Measurements from ENCODE around the gene PRRT2.
"Not testable (repeated sequence)": the region's sequence is repeated elsewhere in the genome, so short reads cannot be mapped to it uniquely, and the experiment has no call there.

Gene PRRT2

DNA sequence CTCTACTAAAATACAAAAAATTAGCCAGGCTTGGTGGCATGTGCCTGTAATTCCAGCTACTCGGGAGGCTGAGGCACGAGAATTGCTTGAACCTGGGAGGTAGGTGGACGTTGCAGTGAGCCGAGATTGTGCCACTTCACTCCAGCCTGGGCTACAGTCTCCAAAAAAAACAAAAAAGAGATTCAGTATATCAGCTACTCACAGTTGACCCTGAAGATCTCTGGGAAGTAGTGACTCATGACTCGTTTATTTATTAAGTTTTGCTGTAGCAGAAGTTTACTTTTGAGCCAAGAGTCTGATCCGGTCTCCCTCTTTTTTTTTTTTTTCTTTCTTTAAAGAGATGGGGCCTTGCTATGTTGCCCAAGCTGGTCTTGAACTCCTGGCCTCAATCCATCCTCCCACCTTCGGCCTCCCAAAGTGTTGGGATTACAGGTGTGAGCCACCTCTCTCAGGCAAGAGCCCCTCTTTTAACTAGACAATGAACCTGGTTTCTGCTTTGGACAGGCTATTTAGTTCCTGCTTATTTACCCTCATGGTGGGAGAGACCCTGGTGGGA is 12.7 kb downstream of the PRRT2 start:
- H3K9me3 ChIP-seq (ENCODE audit: control insufficient read depth, insufficient read depth, low read length) = no peaks in the 10 kb centered on the region
- H3K4me1 ChIP-seq (ENCODE audit: insufficient read depth, low read length) = peaks cover 36% of the 10 kb centered on the region; the same call in 1 of the 2 replicates
- 0 out of 2 replicates have a peak, but pooled peaks cover 4% of the 10 kb centered on the region for H3K36me3 ChIP-seq (ENCODE audit: insufficient read depth, low read length)
- no peak overlapping the region for H3K9ac ChIP-seq (ENCODE audit: low read depth, low read length)

DNA sequence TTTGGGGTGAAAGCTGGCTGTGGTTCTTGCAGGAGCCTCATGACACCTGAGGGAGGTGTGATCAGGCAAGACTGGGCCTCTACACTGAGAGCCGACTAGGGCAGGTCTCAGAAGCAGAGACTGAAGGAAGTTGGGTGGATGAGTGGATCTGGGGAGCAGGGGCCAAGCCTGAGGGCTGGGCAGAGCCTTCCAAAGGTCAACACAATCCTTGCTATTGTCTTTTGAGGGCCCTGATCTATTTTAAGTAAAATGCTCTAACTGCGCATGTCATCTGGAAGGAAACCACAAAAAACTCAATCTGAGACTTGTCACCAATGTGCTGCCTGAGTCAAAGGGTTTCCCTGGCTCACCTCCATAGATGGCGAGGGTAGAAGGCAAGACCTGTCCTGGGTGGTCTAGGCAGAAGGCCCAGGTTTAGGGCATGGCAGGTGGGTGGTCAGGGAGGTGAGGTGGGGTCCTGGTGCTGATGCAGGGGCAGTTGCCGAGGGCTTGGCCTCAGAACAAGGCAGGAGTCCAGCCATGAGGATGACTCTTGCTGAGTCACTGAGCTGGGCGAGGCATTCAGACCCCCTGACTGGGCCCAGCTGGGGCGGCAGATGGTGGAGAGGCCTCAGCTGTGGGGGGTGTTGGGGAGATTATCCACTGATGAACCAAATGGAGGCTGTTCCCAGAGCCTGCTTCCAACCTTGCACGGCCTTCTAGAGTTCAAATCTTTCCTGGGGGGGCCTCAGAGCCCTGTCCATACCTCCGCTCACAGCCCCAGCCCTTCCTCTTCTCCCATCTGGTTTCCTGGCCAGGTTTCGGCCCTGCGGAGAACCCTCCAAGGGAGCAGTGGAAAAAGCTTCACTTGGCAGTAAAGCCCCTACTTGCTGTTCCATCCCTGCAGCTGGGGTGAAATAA is 13.4 kb downstream of the PRRT2 start:
- peaks cover 36% of the 10 kb centered on the region; the same call in 1 of the 2 replicates for H3K4me1 ChIP-seq (ENCODE audit: insufficient read depth, low read length)
- H3K36me3 ChIP-seq (ENCODE audit: insufficient read depth, low read length) = no peaks in the 10 kb centered on the region
- no peak overlapping the region for H3K9ac ChIP-seq (ENCODE audit: low read depth, low read length)
- H3K9me3 ChIP-seq (ENCODE audit: control insufficient read depth, insufficient read depth, low read length) = no peaks in the 10 kb centered on the region

DNA sequence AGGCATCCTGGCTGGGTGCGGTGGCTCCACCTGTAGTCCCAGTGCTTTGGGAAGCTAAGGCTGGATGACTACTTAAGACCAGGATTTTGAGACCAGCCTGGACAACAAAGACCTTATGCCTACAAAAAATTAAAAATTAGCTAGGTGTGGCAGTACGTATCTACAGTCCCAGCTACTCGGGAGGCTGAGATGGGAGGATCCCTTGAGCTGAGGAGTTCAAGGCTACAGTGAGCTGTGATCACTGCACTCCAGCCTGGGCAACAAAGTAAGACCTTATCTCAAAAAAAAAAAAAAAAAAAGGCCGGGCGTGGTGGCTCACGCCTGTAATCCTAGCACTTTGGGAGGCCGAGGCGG is 14.3 kb downstream of the PRRT2 start:
- Histone ChIP-seq H3K36me3 (ENCODE audit: insufficient read depth, low read length) (no peaks in the 10 kb centered on the region), H3K4me1 (ENCODE audit: insufficient read depth, low read length) (peaks cover 31% of the 10 kb centered on the region; the same call in 1 of the 2 replicates), H3K9me3 (ENCODE audit: control insufficient read depth, insufficient read depth, low read length) (no peaks in the 10 kb centered on the region), H3K9ac (ENCODE audit: low read depth, low read length) (no peak overlapping the region)

DNA sequence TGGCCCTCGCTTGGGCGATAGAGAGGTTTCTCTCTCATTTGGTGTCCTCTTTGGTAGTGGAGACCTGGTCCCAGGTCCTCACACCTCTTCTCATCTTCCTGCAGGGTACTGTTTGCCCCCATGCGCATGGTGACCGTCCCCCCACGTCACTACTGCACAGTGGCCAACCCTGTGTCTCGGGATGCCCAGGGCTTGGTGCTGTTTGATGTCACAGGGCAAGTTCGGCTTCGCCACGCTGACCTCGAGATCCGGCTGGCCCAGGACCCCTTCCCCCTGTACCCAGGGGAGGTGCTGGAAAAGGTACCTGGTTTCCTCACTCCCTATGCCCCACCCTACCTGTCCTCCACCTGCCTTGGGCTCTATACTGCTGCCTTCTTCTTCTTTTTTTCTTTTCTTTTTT is 18.8 kb downstream of the PRRT2 start:
- peaks cover 4% of the 10 kb centered on the region; the same call in 1 of the 2 replicates for H3K4me1 ChIP-seq (ENCODE audit: insufficient read depth, low read length)
- H3K36me3 ChIP-seq (ENCODE audit: insufficient read depth, low read length) = no peaks in the 10 kb centered on the region; the same call in 1 of the 2 replicates
- no peak overlapping the region for H3K9ac ChIP-seq (ENCODE audit: low read depth, low read length)
- H3K9me3 ChIP-seq (ENCODE audit: control insufficient read depth, insufficient read depth, low read length) = no peaks in the 10 kb centered on the region

DNA sequence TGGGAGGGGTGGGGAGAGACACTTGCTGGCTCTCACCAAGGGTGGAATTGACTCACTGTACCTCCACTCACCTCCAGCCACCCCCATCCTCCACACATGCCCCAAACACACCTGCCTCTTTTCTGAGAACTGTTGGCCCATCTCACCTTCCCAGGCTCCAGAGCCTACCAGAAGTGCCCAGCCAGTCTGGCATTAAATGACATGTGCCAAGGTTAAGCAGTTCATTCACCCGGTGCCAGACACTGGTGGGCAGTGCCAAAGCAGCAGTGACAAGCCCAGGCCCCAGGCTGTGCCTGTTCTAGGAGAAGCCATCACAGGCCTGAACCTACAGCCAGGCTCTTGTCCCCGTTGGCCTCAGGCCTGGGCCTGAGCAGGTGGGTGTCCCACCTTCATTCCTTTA is 19.5 kb downstream of the PRRT2 start:
- Histone ChIP-seq H3K9me3 (ENCODE audit: control insufficient read depth, insufficient read depth, low read length) (no peaks in the 10 kb centered on the region), H3K9ac (ENCODE audit: low read depth, low read length) (no peak overlapping the region), H3K4me1 (ENCODE audit: insufficient read depth, low read length) (no peaks in the 10 kb centered on the region), H3K36me3 (ENCODE audit: insufficient read depth, low read length) (no peaks in the 10 kb centered on the region; the same call in 1 of the 2 replicates)

DNA sequence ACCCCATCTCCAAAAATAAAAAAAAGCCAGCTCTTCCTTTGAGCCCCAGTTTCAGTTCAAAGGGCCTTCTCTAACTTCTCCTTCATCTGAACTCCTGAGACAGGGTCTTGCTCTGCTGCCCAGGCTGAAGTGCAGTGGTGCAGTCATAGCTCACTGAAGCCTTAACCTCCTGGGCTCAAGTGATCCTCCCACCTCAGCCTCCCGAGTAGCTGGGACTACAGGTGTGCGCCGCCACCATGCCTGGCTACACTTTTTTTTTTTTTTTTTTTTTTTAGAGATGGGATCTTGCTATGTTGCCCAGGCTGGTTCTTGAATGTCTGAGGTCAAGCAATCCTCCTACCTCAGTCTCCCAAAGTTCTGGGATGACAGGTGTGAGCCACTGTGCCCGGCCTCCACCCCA is 21.2 kb downstream of the PRRT2 start:
- not testable (repeated sequence) for H3K9me3 ChIP-seq (ENCODE audit: control insufficient read depth, insufficient read depth, low read length); H3K9ac ChIP-seq (ENCODE audit: low read depth, low read length); H3K4me1 ChIP-seq (ENCODE audit: insufficient read depth, low read length); H3K36me3 ChIP-seq (ENCODE audit: insufficient read depth, low read length)

DNA sequence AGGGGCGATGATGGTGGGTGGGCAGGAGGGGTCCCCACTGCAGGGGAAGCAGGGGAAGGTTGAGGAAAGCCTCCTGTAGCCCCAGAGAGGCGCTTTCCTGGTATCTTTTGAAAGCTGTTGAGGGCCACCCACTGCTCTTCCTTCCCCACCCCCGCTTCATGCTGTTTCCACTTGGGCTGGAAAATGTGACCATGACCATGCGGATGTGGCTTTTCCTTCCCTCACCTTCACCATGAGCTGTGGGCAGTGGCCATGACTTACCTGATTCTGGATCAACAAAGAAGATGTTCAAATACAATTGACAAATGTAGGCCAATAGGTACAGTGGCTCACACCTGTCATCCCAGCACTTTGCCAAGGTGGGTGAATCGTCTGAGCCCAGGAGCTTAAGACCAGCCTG is 22.1 kb downstream of the PRRT2 start:
- Histone ChIP-seq H3K9me3 (ENCODE audit: control insufficient read depth, insufficient read depth, low read length) (no peaks in the 10 kb centered on the region), H3K36me3 (ENCODE audit: insufficient read depth, low read length) (no peaks in the 10 kb centered on the region; the same call in 1 of the 2 replicates), H3K9ac (ENCODE audit: low read depth, low read length) (no peak overlapping the region), H3K4me1 (ENCODE audit: insufficient read depth, low read length) (no peaks in the 10 kb centered on the region)

DNA sequence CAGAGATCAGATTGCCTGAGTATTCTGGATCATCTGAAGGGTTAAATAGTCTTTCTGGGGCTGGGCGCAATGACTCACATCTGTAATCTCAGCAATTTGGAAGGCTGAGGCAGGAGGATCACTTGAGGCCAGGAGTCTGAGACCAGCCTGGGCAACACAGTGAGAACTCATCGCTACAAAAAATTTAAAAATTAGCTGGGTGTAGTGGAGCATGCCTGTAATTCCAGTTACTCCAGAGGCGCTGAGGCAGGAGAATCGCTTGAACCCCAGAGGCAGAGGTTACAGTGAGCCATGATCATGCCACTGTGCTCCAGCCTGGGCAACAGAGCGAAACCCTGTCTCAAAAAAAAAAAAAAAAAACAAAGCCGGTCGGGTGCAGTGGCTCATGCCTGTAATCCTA is 23.9 kb downstream of the PRRT2 start:
- no peak overlapping the region for H3K9ac ChIP-seq (ENCODE audit: low read depth, low read length)

DNA sequence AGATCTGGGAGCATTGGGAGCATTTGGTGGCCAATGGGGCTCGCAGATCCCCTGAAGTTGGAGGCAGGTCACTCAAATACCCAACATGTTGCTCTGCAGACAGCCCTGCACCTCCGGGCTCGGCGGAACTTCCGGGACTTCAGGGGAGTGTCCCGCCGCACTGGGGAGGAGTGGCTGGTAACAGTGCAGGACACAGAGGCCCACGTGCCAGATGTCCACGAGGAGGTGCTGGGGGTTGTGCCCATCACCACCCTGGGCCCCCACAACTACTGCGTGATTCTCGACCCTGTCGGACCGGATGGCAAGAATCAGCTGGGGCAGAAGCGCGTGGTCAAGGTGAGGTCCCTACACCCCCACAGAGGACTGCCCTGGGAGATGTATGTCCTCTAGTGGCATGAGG is 24.6 kb downstream of the PRRT2 start:
- Histone ChIP-seq H3K9me3 (ENCODE audit: control insufficient read depth, insufficient read depth, low read length) (no peaks in the 10 kb centered on the region), H3K4me1 (ENCODE audit: insufficient read depth, low read length) (no peaks in the 10 kb centered on the region), H3K36me3 (ENCODE audit: insufficient read depth, low read length) (no peaks in the 10 kb centered on the region; the same call in 1 of the 2 replicates), H3K9ac (ENCODE audit: low read depth, low read length) (no peak overlapping the region)

More for the DNA sequence above, 23.9 kb downstream of the PRRT2 start:
- no peaks in the 10 kb centered on the region for H3K4me1 ChIP-seq (ENCODE audit: insufficient read depth, low read length)
- H3K9me3 ChIP-seq (ENCODE audit: control insufficient read depth, insufficient read depth, low read length) = no peaks in the 10 kb centered on the region
- H3K36me3 ChIP-seq (ENCODE audit: insufficient read depth, low read length) = no peaks in the 10 kb centered on the region; the same call in 1 of the 2 replicates

DNA sequence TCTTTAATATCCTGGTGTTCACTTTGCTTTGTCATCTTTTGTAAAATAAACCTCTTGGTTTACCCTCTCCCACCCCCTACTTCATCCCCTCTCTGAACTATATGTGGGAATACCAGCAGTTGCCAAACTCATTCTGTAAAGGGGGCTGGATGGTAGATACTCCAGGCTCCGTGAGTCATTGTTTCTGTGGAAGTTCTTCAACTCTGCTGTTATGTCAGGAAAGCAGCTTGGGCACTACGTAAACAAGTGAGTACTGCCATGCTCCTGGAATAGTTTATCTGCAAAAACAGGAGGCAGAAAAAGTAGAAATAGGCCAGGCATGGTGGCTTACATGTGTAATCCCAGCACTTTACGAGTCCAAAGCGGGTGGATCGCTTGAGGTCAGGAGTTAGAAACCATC is 25.8 kb downstream of the PRRT2 start:
- Histone ChIP-seq H3K9ac (ENCODE audit: low read depth, low read length) (no peak overlapping the region), H3K4me1 (ENCODE audit: insufficient read depth, low read length) (no peaks in the 10 kb centered on the region), H3K9me3 (ENCODE audit: control insufficient read depth, insufficient read depth, low read length) (no peaks in the 10 kb centered on the region), H3K36me3 (ENCODE audit: insufficient read depth, low read length) (no peaks in the 10 kb centered on the region; the same call in 1 of the 2 replicates)

DNA sequence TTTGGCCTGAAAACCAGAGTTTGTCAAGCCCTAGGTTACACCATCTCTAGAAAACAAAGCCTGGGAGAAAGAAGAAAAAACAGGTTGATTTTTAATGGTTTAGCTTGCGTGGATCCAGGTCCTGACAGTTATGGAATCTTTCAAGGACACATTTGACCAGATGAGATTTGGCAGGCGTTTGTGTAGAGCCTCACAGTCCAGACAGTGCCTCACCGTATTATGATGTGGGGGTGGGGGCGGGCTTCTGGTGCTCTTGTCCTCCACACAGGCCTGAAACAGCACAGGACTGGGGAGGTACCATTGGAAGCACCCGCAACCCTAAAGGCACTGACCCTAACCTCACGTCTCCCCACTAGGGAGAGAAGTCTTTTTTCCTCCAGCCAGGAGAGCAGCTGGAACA is 27.8 kb downstream of the PRRT2 start:
- H3K9ac ChIP-seq (ENCODE audit: low read depth, low read length) = no peak overlapping the region
- H3K9me3 ChIP-seq (ENCODE audit: control insufficient read depth, insufficient read depth, low read length) = no peaks in the 10 kb centered on the region
- no peaks in the 10 kb centered on the region for H3K4me1 ChIP-seq (ENCODE audit: insufficient read depth, low read length)
- H3K36me3 ChIP-seq (ENCODE audit: insufficient read depth, low read length) = no peaks in the 10 kb centered on the region

DNA sequence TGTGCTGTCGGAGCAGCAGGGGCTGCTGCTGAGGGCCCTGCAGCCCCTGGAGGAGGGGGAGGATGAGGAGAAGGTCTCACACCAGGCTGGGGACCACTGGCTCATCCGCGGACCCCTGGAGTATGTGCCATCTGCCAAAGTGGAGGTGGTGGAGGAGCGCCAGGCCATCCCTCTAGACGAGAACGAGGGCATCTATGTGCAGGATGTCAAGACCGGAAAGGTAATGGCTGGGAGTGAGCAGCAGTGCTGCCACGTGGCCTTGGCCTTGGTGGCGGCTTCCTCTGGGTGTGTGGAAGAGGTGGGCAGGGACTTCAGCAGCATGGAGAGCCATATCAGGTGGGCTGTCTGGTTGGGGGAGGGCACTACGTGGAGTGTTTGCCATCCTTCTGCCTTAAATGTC is 28.2 kb downstream of the PRRT2 start:
- Histone ChIP-seq H3K9ac (ENCODE audit: low read depth, low read length) (no peak overlapping the region), H3K4me1 (ENCODE audit: insufficient read depth, low read length) (no peaks in the 10 kb centered on the region), H3K36me3 (ENCODE audit: insufficient read depth, low read length) (no peaks in the 10 kb centered on the region), H3K9me3 (ENCODE audit: control insufficient read depth, insufficient read depth, low read length) (no peaks in the 10 kb centered on the region)

DNA sequence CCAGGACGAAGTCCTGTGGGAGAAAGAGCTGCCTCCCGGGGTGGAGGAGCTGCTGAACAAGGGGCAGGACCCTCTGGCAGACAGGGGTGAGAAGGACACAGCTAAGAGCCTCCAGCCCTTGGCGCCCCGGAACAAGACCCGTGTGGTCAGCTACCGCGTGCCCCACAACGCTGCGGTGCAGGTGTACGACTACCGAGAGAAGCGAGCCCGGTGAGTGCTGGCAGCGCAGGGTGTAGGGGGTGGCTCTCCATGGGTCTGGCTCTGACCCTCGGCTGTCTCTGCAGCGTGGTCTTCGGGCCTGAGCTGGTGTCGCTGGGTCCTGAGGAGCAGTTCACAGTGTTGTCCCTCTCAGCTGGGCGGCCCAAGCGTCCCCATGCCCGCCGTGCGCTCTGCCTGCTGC is 29.6 kb downstream of the PRRT2 start:
- Histone ChIP-seq H3K36me3 (ENCODE audit: insufficient read depth, low read length) (no peaks in the 10 kb centered on the region), H3K9me3 (ENCODE audit: control insufficient read depth, insufficient read depth, low read length) (no peaks in the 10 kb centered on the region), H3K9ac (ENCODE audit: low read depth, low read length) (no peak overlapping the region), H3K4me1 (ENCODE audit: insufficient read depth, low read length) (no peaks in the 10 kb centered on the region)

DNA sequence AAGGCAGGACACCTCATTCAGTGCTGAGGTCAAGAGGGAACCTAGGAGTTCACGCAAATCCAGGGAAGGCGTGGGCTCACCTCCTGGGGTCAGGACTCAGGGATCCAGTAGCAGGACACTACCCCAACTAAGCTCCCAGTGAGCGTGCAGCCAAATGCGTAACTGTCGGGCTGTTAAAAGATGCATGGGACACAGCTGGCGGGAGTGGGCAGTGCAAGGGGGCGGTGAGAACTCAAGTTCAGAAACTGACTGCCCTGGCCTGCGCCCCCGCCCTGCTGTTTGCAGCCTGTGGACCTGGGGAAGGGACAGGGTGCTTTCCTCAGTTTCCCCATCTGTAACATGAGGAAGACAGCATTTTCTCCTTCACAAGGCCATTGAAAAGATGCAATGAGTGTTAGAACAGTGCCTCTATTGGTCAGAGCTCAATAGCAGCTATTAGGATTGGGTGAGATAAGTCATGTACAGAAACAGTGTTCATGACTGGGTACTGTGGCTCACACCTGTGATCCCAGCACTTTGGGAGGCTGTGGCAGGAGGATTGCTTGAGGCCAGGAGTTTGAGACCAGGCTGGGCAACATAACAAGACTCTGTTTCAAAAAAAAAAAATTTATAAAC is 30.8 kb downstream of the PRRT2 start:
- no peaks in the 10 kb centered on the region for H3K36me3 ChIP-seq (ENCODE audit: insufficient read depth, low read length)
- H3K9ac ChIP-seq (ENCODE audit: low read depth, low read length) = no peak overlapping the region
- no peaks in the 10 kb centered on the region for H3K9me3 ChIP-seq (ENCODE audit: control insufficient read depth, insufficient read depth, low read length)
- H3K4me1 ChIP-seq (ENCODE audit: insufficient read depth, low read length) = no peaks in the 10 kb centered on the region

DNA sequence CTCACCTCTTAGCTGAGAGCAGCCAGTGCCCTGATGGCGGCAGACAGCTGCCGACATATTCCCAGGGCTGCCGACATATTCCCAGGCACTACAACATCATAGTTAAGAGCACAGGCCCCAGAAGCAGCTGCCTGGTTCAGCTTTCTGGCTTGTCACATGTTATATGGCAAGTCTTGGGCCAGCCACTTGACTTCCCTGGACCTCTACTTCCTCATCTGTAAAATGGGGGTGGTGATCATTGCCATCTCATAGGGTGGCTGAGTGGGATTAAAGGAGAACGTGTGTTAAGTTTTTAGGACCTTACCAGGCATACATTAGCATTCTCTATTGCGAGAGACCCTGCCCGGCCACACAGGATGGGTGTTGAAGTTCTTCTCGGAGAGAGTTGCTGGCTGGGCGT is 31.9 kb downstream of the PRRT2 start:
- H3K9me3 ChIP-seq (ENCODE audit: control insufficient read depth, insufficient read depth, low read length) = no peaks in the 10 kb centered on the region
- H3K4me1 ChIP-seq (ENCODE audit: insufficient read depth, low read length) = no peaks in the 10 kb centered on the region
- H3K36me3 ChIP-seq (ENCODE audit: insufficient read depth, low read length) = no peaks in the 10 kb centered on the region
- H3K9ac ChIP-seq (ENCODE audit: low read depth, low read length) = no peak overlapping the region
